Gastrocnemius medialis (tissue), 4 donors: ENCODE data around the gene RNASE11. TPM values are rescaled to one million over a fixed set of nuclear protein-coding genes. Genes with fewer than 3 reads are reported as not detected.

Experiments used
- ATAC-seq, 2 donors: fragments of 150-250 bp; one replicate each; pipeline ENCODE4 v1.9.1; 2016
- DNase-seq, 2 donors: peaks; one replicate each; pipeline ENCODE4 v3.0.0-alpha.2; 2019
- H3K27ac ChIP-seq, 4 donors: fragments of 200-600 bp; sonication (generic); 1 replicate in 1 of 4; 2 replicates in 3 of 4; pipeline ENCODE4 v1.5.1; 2016 to 2018; ENCODE audit warnings: mild to moderate bottlenecking in 2 of 4, moderate library complexity in 1 of 4
- H3K27me3 ChIP-seq, 3 donors: fragments of 200-600 bp; sonication (generic) in 2 of 3; 1 replicate in 1 of 3; 2 replicates in 2 of 3; pipeline versions ENCODE4 v1.5.1 to v1.6.0; 2016 to 2019; ENCODE audit warnings: mild to moderate bottlenecking in 1 of 3, moderate library complexity in 1 of 3
- H3K36me3 ChIP-seq, 2 donors: fragments of 200-600 bp; sonication (generic) in 1 of 2; one replicate each; pipeline ENCODE4 v1.5.1; 2017 to 2018
- H3K4me1 ChIP-seq, 2 donors: fragments of 200-600 bp; sonication (generic) in 1 of 2; one replicate each; pipeline ENCODE4 v1.5.1; 2016 to 2017; ENCODE audit warnings: mild to moderate bottlenecking in 2 of 2
- H3K4me3 ChIP-seq, 4 donors: fragments of 200-600 bp; sonication (generic) in 3 of 4; 1 replicate in 1 of 4; 2 replicates in 3 of 4; pipeline ENCODE4 v1.5.1; 2016 to 2019; ENCODE audit warnings: mild to moderate bottlenecking in 2 of 4
- H3K9me3 ChIP-seq, 3 donors: fragments of 200-600 bp; sonication (generic) in 2 of 3; 1 replicate in 1 of 3; 2 replicates in 2 of 3; pipeline ENCODE4 v1.5.1; 2016 to 2019
- CTCF ChIP-seq, 5 experiments: fragments of 450-650 bp in 3 of 5; fragments of 200-600 bp in 2 of 5; sonication (generic) in 2 of 5; IDR thresholded peaks in 4 of 5; conservative IDR thresholded peaks in 1 of 5; 1 replicate in 4 of 5; 2 replicates in 1 of 5; pipeline ENCODE4 v1.5.1; 2016 to 2019; ENCODE audit warnings: antibody characterized with exemption in 5 of 5, mild to moderate bottlenecking in 3 of 5, moderate library complexity in 3 of 5
- POLR2A ChIP-seq, 2 donors: fragments of 450-650 bp; IDR thresholded peaks; one replicate each; pipeline ENCODE4 v1.6.1; 2017; ENCODE audit warnings: antibody characterized with exemption in 2 of 2, mild to moderate bottlenecking in 2 of 2, moderate library complexity in 2 of 2
- in situ Hi-C, 4 donors: fragments of 200-750 bp; cut with MboI; loops; one replicate each; pipeline versions ENCODE4 v1.15.0 to v1.8.0; 2017; ENCODE audit warnings: low sequenced_read_pairs in 4 of 4
- intact Hi-C: fragments of 100-400 bp; cut with DNase I; formaldehyde crosslinking; loops from one replicate; pipeline ENCODE4 v1.15.1; 2023; ENCODE audit warnings: low total_unique reads
- total RNA-seq, 4 donors: library from RNA; depleted of rRNA; stranded (reverse); fragments of >200 nt; gene quantifications; one replicate each; pipeline versions ENCODE4 v1.1.0 to v1.2.3, GENCODE V29; 2016

Gene RNASE11
- total RNA-seq, 4 donors from 2014 or later, result not detected

GRCh38 chr14:20609215-20610001 lies 21.6 kb upstream of the RNASE11 start:
- Histone ChIP-seq H3K36me3 (no peaks in the 10 kb centered on the region), H3K27ac (peak overlapping the region; percentile 73 to 83 (median 82)), H3K27me3 (no peaks in the 10 kb centered on the region), H3K4me1 (peaks cover 9 to 14% of the 10 kb centered on the region in 2 donors), H3K9me3 (no peaks in the 10 kb centered on the region), H3K4me3 (peak overlapping the region; percentile 84 to 98 (median 95))
- in situ Hi-C loops (loop anchor here (5.0 to 25.0 kb wide), 5 partner anchors 83 to 285 kb away; partner anchors contain the start of gene TEP1 (in 4 of the 4)), intact Hi-C loops (loop anchor here (1.0 to 10.0 kb wide), 8 partner anchors 78 to 655 kb away; partner anchors contain the start of genes APEX1, HNRNPC, PARP2 and RNASE7)
- DNase-seq, result peak; percentile 42 to 66
- ATAC-seq, result peak; percentile 61 to 71
- TF ChIP-seq CTCF (IDR thresholded peaks at IDR 0.05 in 4 of 5, conservative IDR thresholded peaks at IDR 0.05 in 1 of 5) (peak; percentile 91 to 98 (median 93)), POLR2A (IDR thresholded peaks at IDR 0.05) (no peak)

GRCh38 chr14:20608383-20609110 lies 20.7 kb upstream of the RNASE11 start:
- in situ Hi-C loops (loop anchor here in 3 of 4 donors (5.0 to 25.0 kb wide), 3 partner anchors 196 to 284 kb away; partner anchors contain the start of gene TEP1 (in 3 of the 3)), intact Hi-C loops (loop anchor here (1.0 kb wide), 3 partner anchors 77 to 281 kb away; no protein-coding TSS in a partner anchor)
- Histone ChIP-seq H3K4me3 (no peak overlapping the region), H3K4me1 (peaks cover 3 to 8% of the 10 kb centered on the region in 2 donors), H3K27me3 (no peaks in the 10 kb centered on the region), H3K36me3 (no peaks in the 10 kb centered on the region), H3K27ac (no peak overlapping the region), H3K9me3 (no peaks in the 10 kb centered on the region)
- ATAC-seq (no peak), DNase-seq (no peak)
- TF ChIP-seq POLR2A (IDR thresholded peaks at IDR 0.05) (no peak), CTCF (IDR thresholded peaks at IDR 0.05 in 4 of 5, conservative IDR thresholded peaks at IDR 0.05 in 1 of 5) (no peak)

- intact Hi-C loops, result no loop called here
- H3K36me3 ChIP-seq, result no peaks in the 10 kb centered on the region
- TF ChIP-seq POLR2A (IDR thresholded peaks at IDR 0.05) (no peak), CTCF (IDR thresholded peaks at IDR 0.05 in 4 of 5, conservative IDR thresholded peaks at IDR 0.05 in 1 of 5) (no peak)
- no peaks in the 10 kb centered on the region for H3K27me3 ChIP-seq
- H3K4me1 ChIP-seq, result peaks cover 3 to 8% of the 10 kb centered on the region in 2 donors
- no peak for DNase-seq
- no peak overlapping the region for H3K4me3 ChIP-seq
- ATAC-seq, result no peak
- H3K27ac ChIP-seq, result no peak overlapping the region
- no peaks in the 10 kb centered on the region for H3K9me3 ChIP-seq
- in situ Hi-C loops, result loop anchor here in 3 of 4 donors (5.0 to 25.0 kb wide), 3 partner anchors 195 to 283 kb away; partner anchors contain the start of gene TEP1 (in 3 of the 3)
Measured at GRCh38 chr14:20607617-20608016, 19.8 kb upstream of the RNASE11 start.

- intact Hi-C loops, result no loop called here
- DNase-seq (no peak), ATAC-seq (no peak)
- Histone ChIP-seq H3K4me3 (no peak overlapping the region), H3K4me1 (peaks cover 3 to 8% of the 10 kb centered on the region in 2 donors), H3K36me3 (no peaks in the 10 kb centered on the region), H3K9me3 (no peaks in the 10 kb centered on the region), H3K27me3 (no peaks in the 10 kb centered on the region), H3K27ac (no peak overlapping the region)
- no peak for TF ChIP-seq POLR2A (IDR thresholded peaks at IDR 0.05)
- no peak for TF ChIP-seq CTCF (IDR thresholded peaks at IDR 0.05 in 4 of 5, conservative IDR thresholded peaks at IDR 0.05 in 1 of 5)
- in situ Hi-C loops, result loop anchor here in 3 of 4 donors (5.0 to 25.0 kb wide), 3 partner anchors 195 to 282 kb away; partner anchors contain the start of gene TEP1 (in 3 of the 3)
Measured at GRCh38 chr14:20606902-20607242, 19.1 kb upstream of the RNASE11 start.
